SK-N-SH (cell line): Measurements from ENCODE around the gene PAM16. TPM values are rescaled to one million over a fixed set of nuclear protein-coding genes. Genes with fewer than 3 reads are reported as not detected.

Experiments
- CTCF ChIA-PET: fragments of 300-600, 350-600 bp; formaldehyde crosslinking; extraction: SDS; loops from one replicate; lab custom pipeline; 2021; lab: Yijun Ruan, JAX
- POLR2A ChIA-PET: fragments of 350-600 bp; sonication (Branson Sonifier 250); formaldehyde crosslinking; extraction: SDS; loops from one replicate; lab custom pipeline; 2020; ENCODE audit warnings: antibody characterized with exemption, inconsistent platforms; lab: Yijun Ruan, JAX
- DNase-seq: peaks from one replicate; pipeline ENCODE4 v3.0.0; 2012
- H2AFZ ChIP-seq: fragments of 200-600 bp; sonication (generic); 2 replicates; pipeline ENCODE4 v1.8.1; 2016; ENCODE audit warnings: antibody characterized with exemption, mild to moderate bottlenecking, low read depth
- H3F3A ChIP-seq: fragments of 200-600 bp; sonication (generic); replicated peaks from 2 replicates; pipeline ENCODE3; 2016; ENCODE audit warnings: antibody characterized with exemption, mild to moderate bottlenecking; ENCODE audit not compliant: insufficient read depth
- H3K27ac ChIP-seq, 2 experiments: fragments of 200-500 bp in 1 of 2; fragments of 200-600 bp in 1 of 2; sonication (Bioruptor generic) in 1 of 2; sonication (generic), shearing (Covaris generic) in 1 of 2; 2 replicates each; pipeline versions ENCODE4 v1.5.1 to v1.6.1; 2014 to 2016; ENCODE audit warnings: low read depth in 2 of 2, inconsistent platforms in 1 of 2, low read length in 1 of 2, mild to moderate bottlenecking in 1 of 2, mixed read lengths in 1 of 2
- H3K27me3 ChIP-seq: fragments of 200-600 bp; sonication (generic), shearing (Covaris generic); 2 replicates; pipeline ENCODE4 v1.6.1; 2016; ENCODE audit warnings: mixed run types; ENCODE audit not compliant: insufficient read depth
- H3K36me3 ChIP-seq, 2 experiments: fragments of 200-500 bp in 1 of 2; fragments of 200-600 bp in 1 of 2; sonication (Bioruptor generic) in 1 of 2; sonication (generic) in 1 of 2; replicated peaks in 1 of 2; 2 replicates each; pipeline versions ENCODE3 to v1.5.1; 2014 to 2016; ENCODE audit warnings: low read length in 1 of 2, mild to moderate bottlenecking in 1 of 2; ENCODE audit not compliant: insufficient read depth in 2 of 2, control insufficient read depth in 1 of 2
- H3K4me1 ChIP-seq, 2 experiments: fragments of 200-500 bp in 1 of 2; fragments of 200-600 bp in 1 of 2; sonication (Bioruptor generic) in 1 of 2; sonication (generic), shearing (Covaris generic) in 1 of 2; 2 replicates each; pipeline versions ENCODE4 v1.5.1 to v1.6.1; 2014 to 2016; ENCODE audit warnings: low read depth in 1 of 2, low read length in 1 of 2, mixed run types in 1 of 2; ENCODE audit not compliant: insufficient read depth in 2 of 2, control insufficient read depth in 1 of 2
- H3K4me2 ChIP-seq: fragments of 200-600 bp; sonication (generic), shearing (Covaris generic); 2 replicates; pipeline ENCODE4 v1.6.1; 2017; ENCODE audit warnings: mixed run types
- H3K4me3 ChIP-seq, 2 experiments: fragments of 200-500 bp in 1 of 2; fragments of 200-600 bp in 1 of 2; sonication (Bioruptor generic) in 1 of 2; sonication (generic), shearing (Covaris generic) in 1 of 2; 2 replicates each; pipeline versions ENCODE4 v1.5.1 to v1.8.1; 2014 to 2016; ENCODE audit warnings: low read depth in 2 of 2, inconsistent platforms in 1 of 2, low read length in 1 of 2, mild to moderate bottlenecking in 1 of 2, mixed read lengths in 1 of 2, moderate library complexity in 1 of 2
- H3K79me2 ChIP-seq: fragments of 200-600 bp; sonication (generic); 2 replicates; pipeline ENCODE4 v1.8.1; 2017; ENCODE audit warnings: mild to moderate bottlenecking; ENCODE audit not compliant: insufficient read depth
- H3K9ac ChIP-seq: fragments of 200-600 bp; sonication (generic); 2 replicates; pipeline ENCODE4 v1.6.1; 2017; ENCODE audit warnings: mixed run types
- H3K9me2 ChIP-seq: fragments of 200-600 bp; sonication (generic); 2 replicates; pipeline ENCODE4 v1.6.1; 2017; ENCODE audit warnings: mixed run types
- H3K9me3 ChIP-seq: fragments of 200-600 bp; sonication (generic); 2 replicates; pipeline ENCODE4 v1.6.1; 2017; ENCODE audit warnings: mixed run types, mild to moderate bottlenecking, moderate library complexity
- H4K20me1 ChIP-seq: fragments of 200-600 bp; sonication (generic); 2 replicates; pipeline ENCODE4 v1.6.1; 2017; ENCODE audit warnings: mild to moderate bottlenecking, mixed run types; ENCODE audit not compliant: insufficient read depth
- CHD2 ChIP-seq: fragments of 150-350 bp; IDR thresholded peaks from 2 replicates; pipeline ENCODE4 v1.6.1; 2018; ENCODE audit warnings: low read length; ENCODE audit not compliant: partially characterized antibody
- ELF1 ChIP-seq: IDR thresholded peaks from 2 replicates; pipeline ENCODE4 v1.4.0; 2012
- EP300 ChIP-seq, 2 experiments: IDR thresholded peaks; 2 replicates each; pipeline versions ENCODE4 v1.4.0 to v1.6.1; 2012; ENCODE audit warnings: borderline replicate concordance in 1 of 2, low read depth in 1 of 2, low read length in 1 of 2
- FOSL2 ChIP-seq: IDR thresholded peaks from 2 replicates; pipeline ENCODE4 v1.4.0; 2012; ENCODE audit warnings: low read depth, mild to moderate bottlenecking, moderate library complexity, borderline replicate concordance
- FOXM1 ChIP-seq: IDR thresholded peaks from 2 replicates; pipeline ENCODE4 v1.4.0; 2012; ENCODE audit warnings: low read depth, mild to moderate bottlenecking
- JUND ChIP-seq: IDR thresholded peaks from 2 replicates; pipeline ENCODE4 v1.4.0; 2012
- MXI1 ChIP-seq: IDR thresholded peaks from 2 replicates; pipeline ENCODE4 v1.6.1; 2012; ENCODE audit warnings: mild to moderate bottlenecking, low read depth, low read length, improper control_type of control experiment
- NFIC ChIP-seq: IDR thresholded peaks from 2 replicates; pipeline ENCODE4 v1.4.0; 2012; ENCODE audit warnings: borderline replicate concordance
- POLR2AphosphoS5 ChIP-seq: IDR thresholded peaks from 2 replicates; pipeline ENCODE4 v1.6.1; 2012; ENCODE audit warnings: low read depth, low read length
- RAD21 ChIP-seq: IDR thresholded peaks from 2 replicates; pipeline ENCODE4 v1.6.1; 2012; ENCODE audit warnings: mild to moderate bottlenecking, low read length
- SIN3A ChIP-seq: IDR thresholded peaks from 2 replicates; pipeline ENCODE4 v1.6.1; 2012; ENCODE audit warnings: low read depth, mild to moderate bottlenecking, low read length, moderate library complexity, borderline replicate concordance
- TAF1 ChIP-seq: IDR thresholded peaks from 2 replicates; pipeline ENCODE4 v1.6.1; 2012; ENCODE audit warnings: low read depth, mild to moderate bottlenecking, low read length, moderate library complexity, borderline replicate concordance
- YY1 ChIP-seq: IDR thresholded peaks from 2 replicates; pipeline ENCODE4 v1.4.0; 2012; ENCODE audit warnings: low read depth, mild to moderate bottlenecking
- WGBS: methylation state at CpG from one replicate; pipeline ENCODE4 v1.1.6; 2017; ENCODE audit warnings: low lambda C conversion rate; 5-methylcytosine and 5-hydroxymethylcytosine counted together
- polyA plus RNA-seq, 3 experiments: library from polyadenylated mRNA; depleted of rRNA; stranded (reverse); fragments of >200 nt; gene quantifications; 2 replicates each; pipeline ENCODE4 v1.2.3, GENCODE V29; 2012
- TF ChIP-seq, protein P1 (sequence below): fragments of 150-350 bp; IDR thresholded peaks from 2 replicates; pipeline ENCODE4 v1.6.1; 2017; ENCODE audit warnings: antibody characterized with exemption, low read length, low read depth, borderline replicate concordance
- TF ChIP-seq, protein P2 (sequence below): IDR thresholded peaks from 2 replicates; pipeline ENCODE4 v1.4.0; 2012; ENCODE audit warnings: low read depth, borderline replicate concordance
- TF ChIP-seq, protein P3 (sequence below): IDR thresholded peaks from 2 replicates; pipeline ENCODE4; 2012
- TF ChIP-seq, protein P4 (sequence below): fragments of 200-600 bp; sonication (generic); IDR thresholded peaks from 2 replicates; pipeline ENCODE4 v1.6.1; 2017; ENCODE audit warnings: antibody characterized with exemption, mild to moderate bottlenecking, moderate library complexity

The PAM16 gene
- polyA plus RNA-seq, 1 of the 3 experiments (the other 2 are of a cell fraction), result 96.4 TPM

DNA sequence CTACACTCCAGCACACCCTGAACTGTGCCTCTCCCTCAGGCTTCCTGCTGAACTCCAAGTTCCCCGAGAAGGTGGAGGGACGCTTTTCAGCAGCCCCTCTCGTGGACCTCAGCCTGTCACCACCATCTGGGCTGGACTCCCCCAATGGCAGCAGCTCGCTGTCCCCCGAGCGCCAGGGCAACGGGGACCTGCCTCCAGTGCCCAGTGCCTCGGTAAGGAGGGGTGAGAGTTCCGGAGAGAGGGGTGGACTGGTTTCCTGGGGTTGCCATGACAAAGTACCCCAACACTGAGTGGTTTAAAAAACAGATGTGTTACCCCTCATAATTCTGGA, 17.8 kb downstream of the PAM16 start:
- WGBS, result 100% methylated on average over 4 of the region's 9 CpGs
- no peaks in the 10 kb centered on the region for H3K9me2 ChIP-seq
- no peak overlapping the region for H2AFZ ChIP-seq
- no peaks in the 10 kb centered on the region for H3K27me3 ChIP-seq
- H3K4me2 ChIP-seq, result no peak overlapping the region
- H3K4me1 ChIP-seq, result peaks cover 9 to 13% of the 10 kb centered on the region in 2 experiments; a peak in 3 of 4 replicates
- DNase-seq, result no peak
- no peak overlapping the region for H3K27ac ChIP-seq
- H4K20me1 ChIP-seq, result peaks cover 34% of the 10 kb centered on the region
- H3F3A ChIP-seq, result peaks cover 15% of the 10 kb centered on the region
- H3K36me3 ChIP-seq, result peaks cover 3 to 37% of the 10 kb centered on the region in 2 experiments
- peaks cover 45% of the 10 kb centered on the region for H3K79me2 ChIP-seq
- H3K4me3 ChIP-seq, result no peak overlapping the region
- CTCF ChIA-PET, result interaction anchor here (1.8 to 14.9 kb wide), 10 partner anchors 7 to 351 kb away, joined by 5 to 281 read pairs (median 12); no protein-coding TSS in a partner anchor
- no peaks in the 10 kb centered on the region for H3K9me3 ChIP-seq
- H3K9ac ChIP-seq, result no peak overlapping the region
- no peak for TF ChIP-seq FOXM1
- no peak for TF ChIP-seq RAD21
- TF ChIP-seq FOSL2, result no peak
- TF ChIP-seq MXI1, result no peak
- no peak for TF ChIP-seq ELF1
- TF ChIP-seq TAF1, result no peak
- no peak for TF ChIP-seq SIN3A
- TF ChIP-seq, protein P1, sequence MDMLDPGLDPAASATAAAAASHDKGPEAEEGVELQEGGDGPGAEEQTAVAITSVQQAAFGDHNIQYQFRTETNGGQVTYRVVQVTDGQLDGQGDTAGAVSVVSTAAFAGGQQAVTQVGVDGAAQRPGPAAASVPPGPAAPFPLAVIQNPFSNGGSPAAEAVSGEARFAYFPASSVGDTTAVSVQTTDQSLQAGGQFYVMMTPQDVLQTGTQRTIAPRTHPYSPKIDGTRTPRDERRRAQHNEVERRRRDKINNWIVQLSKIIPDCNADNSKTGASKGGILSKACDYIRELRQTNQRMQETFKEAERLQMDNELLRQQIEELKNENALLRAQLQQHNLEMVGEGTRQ, result no peak
- TF ChIP-seq NFIC, result no peak
- TF ChIP-seq YY1, result no peak
- TF ChIP-seq, protein P2, sequence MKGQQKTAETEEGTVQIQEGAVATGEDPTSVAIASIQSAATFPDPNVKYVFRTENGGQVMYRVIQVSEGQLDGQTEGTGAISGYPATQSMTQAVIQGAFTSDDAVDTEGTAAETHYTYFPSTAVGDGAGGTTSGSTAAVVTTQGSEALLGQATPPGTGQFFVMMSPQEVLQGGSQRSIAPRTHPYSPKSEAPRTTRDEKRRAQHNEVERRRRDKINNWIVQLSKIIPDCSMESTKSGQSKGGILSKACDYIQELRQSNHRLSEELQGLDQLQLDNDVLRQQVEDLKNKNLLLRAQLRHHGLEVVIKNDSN, result no peak
- TF ChIP-seq, protein P3, sequence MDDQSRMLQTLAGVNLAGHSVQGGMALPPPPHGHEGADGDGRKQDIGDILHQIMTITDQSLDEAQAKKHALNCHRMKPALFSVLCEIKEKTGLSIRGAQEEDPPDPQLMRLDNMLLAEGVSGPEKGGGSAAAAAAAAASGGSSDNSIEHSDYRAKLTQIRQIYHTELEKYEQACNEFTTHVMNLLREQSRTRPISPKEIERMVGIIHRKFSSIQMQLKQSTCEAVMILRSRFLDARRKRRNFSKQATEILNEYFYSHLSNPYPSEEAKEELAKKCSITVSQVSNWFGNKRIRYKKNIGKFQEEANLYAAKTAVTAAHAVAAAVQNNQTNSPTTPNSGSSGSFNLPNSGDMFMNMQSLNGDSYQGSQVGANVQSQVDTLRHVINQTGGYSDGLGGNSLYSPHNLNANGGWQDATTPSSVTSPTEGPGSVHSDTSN, result no peak
- TF ChIP-seq POLR2AphosphoS5, result no peak
- TF ChIP-seq EP300 (IDR thresholded peaks at IDR 0.05; ENCODE audit: borderline replicate concordance in 1 of 2, low read depth in 1 of 2, low read length in 1 of 2), result no peak
- TF ChIP-seq, protein P4, sequence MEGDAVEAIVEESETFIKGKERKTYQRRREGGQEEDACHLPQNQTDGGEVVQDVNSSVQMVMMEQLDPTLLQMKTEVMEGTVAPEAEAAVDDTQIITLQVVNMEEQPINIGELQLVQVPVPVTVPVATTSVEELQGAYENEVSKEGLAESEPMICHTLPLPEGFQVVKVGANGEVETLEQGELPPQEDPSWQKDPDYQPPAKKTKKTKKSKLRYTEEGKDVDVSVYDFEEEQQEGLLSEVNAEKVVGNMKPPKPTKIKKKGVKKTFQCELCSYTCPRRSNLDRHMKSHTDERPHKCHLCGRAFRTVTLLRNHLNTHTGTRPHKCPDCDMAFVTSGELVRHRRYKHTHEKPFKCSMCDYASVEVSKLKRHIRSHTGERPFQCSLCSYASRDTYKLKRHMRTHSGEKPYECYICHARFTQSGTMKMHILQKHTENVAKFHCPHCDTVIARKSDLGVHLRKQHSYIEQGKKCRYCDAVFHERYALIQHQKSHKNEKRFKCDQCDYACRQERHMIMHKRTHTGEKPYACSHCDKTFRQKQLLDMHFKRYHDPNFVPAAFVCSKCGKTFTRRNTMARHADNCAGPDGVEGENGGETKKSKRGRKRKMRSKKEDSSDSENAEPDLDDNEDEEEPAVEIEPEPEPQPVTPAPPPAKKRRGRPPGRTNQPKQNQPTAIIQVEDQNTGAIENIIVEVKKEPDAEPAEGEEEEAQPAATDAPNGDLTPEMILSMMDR, result no peak
- no peak for TF ChIP-seq CHD2
- TF ChIP-seq JUND, result no peak
- TF ChIP-seq, all 33 proteins: peak for 0
- POLR2A ChIA-PET, result no interaction called here
